Myocyte (in vitro differentiated cells): ENCODE data around the gene PTPRN2. TPM values are rescaled to one million over a fixed set of nuclear protein-coding genes. Genes with fewer than 3 reads are reported as not detected.
A peak's percentile ranks its signal among the peaks of the same experiment; 100 is the strongest.
"Not testable (repeated sequence)": the region's sequence is repeated elsewhere in the genome, so short reads cannot be mapped to it uniquely, and the experiment has no call there.

Source experiments
- DNase-seq: peaks from one replicate; pipeline ENCODE4 v3.0.0-alpha.2; 2012; ENCODE audit warnings: low read depth
- total RNA-seq: library from RNA; depleted of rRNA; stranded (reverse); fragments of >200 nt; gene quantifications from 2 replicates; pipeline ENCODE4 v1.2.3, GENCODE V29; 2014

The PTPRN2 gene
- total RNA-seq, 1 donor from 2014 or later, result 0.24 TPM

DNA sequence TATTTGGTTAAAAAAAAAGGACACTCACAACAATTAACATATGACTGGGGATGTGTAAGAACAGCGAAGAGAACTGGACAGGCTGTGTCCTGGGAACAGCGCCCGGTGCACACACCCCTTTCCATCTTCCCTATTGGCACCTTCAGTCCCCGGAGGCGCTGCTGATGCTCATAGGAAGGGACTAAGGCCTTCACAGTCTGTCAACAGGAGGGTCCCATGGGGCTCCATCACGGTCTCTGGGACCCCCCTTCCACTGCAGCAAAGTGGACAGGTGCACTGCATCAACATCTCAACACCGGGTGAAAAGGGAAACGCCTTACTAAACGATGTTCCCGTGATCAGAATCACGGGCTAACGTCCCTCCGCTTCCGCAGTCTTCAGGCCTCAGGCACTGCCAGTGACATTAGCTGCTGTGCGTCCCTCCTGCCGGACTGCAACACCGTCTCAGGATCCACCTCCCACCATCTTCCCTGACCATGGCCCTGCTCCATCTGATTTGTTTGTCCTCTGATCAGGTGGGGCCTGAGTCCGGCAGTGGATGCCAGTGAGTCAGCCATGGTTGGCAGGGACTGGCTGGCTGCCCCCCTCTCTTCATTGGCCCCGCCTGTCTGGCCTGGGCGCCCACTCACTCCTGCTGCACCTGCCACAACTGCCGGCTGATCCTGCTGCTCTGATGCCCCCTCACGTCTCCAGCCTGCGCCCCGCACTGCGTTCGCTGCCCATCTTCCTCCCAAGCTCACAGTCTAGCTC is 636.1 kb downstream of the PTPRN2 start:
- DNase-seq, result no peak

DNA sequence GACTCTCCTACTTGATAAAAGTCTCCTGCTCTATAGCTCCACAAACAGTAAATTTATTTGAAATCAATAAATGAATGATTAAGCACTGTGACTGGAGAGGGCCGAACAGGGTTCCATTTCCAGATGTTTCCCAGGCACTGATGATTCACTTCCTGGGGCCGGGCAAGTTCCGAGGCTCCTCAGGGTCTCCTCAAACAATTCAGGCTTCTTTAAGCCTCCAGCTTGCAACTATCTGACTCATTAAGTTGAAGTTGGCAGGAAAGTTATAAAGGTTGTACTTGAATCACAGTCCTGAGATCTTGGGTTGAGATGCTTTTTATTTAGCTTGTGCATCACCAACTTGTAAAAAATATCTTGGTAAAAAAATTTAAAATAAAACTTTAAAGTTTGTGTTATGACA is 637.9 kb downstream of the PTPRN2 start:
- DNase-seq, result no peak

DNA sequence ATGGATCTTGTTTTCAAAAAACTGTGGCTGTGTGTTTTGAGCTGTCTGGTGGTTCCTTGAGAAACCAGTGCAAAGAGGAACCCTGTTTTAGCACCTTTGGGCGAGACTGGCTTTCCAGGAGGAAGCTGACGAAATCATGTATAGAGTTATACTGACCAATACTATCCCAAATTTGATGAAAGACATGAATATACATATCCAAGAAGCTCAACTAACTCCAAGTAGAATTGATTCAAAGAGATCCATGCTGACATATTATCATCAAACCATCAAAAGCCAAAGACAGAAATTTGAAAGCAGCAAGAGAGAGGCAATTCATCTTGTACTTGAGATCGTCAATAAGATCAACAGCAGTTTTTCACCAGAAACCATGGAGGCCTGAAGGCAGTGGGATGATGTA is 640.1 kb downstream of the PTPRN2 start:
- no peak for DNase-seq

DNA sequence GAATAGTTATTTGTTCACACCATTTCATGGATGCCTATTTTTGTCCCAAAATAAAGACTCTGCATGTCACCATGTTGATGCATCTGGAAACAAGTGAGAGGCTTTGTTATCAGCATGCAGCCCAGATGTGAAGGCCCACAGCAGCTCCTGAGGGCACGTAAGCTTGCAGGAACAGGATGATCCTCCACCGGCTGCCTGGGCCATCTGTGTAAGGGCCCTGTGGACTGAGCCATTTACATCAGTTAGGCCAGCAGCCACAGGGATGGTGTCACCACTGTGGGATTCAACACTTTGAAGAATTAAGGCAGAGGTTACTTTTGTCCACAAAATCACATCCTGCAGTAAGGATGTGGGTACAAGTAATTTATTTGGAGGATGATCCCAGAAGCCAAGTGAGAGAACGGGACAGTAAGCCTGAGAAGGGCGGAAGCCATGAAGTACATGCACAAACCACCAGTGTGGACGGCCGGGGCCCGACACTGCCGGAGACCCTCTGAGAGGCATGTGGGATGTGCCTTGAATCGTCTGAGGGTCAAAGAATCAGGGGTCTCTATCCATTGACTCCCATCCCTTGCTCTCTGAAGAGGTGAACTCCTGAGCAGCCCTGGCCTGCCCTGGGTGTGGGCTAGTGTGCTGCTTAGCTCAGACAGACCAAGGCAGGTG is 641.1 kb downstream of the PTPRN2 start:
- DNase-seq, result no peak

DNA sequence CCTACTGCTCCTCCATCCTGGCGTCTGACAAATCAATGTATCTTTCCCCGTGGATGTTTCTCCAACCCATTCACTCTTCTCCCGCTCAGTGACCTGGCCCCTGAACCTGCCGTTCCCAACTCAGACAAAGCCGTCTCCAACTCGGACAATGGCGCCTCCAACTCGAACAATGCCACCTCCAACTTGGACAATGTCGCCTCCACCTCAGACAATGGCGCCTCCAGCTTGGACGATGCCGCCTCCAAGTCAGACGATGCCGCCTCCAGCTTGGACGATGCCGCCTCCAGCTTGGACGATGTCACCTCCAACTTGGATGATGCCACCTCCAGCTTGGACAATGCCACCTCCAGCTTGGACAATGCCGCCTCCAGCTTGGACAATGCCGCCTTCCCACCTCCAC is 642.2 kb downstream of the PTPRN2 start:
- no peak for DNase-seq

DNA sequence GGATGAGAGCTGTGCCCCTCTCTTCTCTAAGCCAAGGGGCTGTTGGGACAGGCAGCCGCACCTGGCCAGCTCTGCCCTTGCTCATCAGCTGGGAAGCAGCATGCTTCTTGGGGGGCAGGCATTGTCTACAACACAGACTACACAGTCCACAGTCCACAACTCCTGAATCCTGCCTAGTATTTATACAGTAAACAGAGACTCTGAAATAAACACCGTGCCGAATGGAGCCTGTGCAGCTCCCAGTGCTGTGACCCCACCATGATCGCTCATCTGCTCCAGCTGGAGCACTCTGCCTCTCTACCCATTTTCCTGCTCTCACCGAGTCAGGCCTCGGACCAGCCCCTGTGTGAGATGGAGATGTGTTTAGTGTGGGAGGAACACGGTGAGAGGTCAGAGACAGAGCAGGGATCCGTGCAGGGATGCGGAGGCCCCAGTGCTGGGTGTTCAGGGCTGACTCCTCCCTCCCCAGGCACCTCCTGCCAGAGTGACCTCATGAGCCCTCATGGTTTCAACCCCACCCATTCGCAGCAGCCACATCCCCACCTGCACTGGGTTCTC is 642.8 kb downstream of the PTPRN2 start:
- no peak for DNase-seq

DNA sequence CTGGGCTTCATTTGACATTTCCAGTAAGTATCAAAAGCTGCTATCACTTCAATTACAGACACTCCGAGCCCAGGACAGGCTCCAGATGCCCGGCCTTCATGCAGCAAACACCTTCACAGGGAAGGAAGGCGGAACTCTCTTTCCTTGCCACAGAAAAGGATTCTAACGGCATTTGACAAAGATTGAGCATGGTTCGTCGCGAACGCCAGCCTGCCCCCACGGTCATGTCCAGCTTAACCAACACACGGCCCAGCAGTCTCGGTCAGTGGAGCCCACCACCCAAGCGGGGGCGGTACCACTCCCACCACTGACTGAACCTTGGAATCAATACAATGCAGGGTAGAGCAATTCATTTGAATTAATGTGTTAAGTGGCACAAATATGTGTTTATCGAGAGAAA is 643.6 kb downstream of the PTPRN2 start:
- no peak for DNase-seq

DNA sequence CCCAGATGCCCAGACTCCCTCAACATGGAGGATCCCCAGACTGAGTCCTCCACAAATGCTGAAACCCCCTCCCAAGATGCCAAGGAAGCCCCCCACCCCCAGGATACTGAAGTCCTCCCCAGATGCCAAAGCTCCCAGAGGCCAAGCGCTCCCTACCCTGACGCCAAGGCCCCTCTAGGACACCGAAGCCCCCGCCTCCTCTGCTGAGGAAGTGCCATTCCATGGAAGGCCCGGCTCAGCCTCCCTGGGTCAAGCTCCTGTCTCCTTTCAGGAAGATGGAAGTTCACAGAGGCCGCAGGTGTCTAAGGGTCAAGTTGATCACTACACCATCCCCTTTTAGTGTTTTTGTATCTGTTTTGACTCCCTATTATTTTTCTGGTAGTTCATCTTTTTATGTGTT is 644.1 kb downstream of the PTPRN2 start:
- DNase-seq, result no peak

DNA sequence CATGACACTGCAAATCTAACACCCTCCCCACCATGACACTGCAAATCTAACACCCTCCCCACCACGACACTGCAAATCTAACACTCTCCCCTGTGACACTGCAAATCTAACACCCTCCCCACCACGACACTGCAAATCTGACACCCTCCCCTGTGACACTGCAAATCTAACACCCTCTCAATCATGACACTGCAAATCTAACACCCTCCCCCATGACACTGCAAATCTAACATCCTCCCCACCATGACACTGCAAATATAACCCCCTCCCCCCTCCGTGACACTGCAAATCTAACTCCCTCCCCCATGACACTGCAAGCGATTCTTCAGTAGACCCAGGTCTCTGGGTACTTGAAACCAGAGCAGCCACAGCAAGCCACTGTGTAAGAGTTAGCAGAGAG is 646.4 kb downstream of the PTPRN2 start:
- no peak for DNase-seq

DNA sequence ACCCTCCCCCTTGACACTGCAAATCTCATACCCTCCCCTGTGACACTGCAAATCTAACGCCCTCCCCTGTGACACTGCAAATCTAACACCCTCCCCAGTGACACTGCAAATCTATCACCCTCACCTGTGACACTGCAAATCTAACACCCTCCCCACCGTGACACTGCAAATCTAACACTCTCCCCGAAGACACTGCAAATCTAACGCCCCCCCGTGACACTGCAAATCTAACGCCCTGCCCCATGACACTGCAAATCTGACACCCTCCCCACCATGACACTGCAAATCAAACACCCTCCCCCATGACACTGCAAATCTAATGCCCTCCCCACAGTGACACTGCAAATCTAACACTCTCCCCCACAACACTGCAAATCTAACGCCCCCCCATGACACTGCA is 647.1 kb downstream of the PTPRN2 start:
- DNase-seq, result no peak

DNA sequence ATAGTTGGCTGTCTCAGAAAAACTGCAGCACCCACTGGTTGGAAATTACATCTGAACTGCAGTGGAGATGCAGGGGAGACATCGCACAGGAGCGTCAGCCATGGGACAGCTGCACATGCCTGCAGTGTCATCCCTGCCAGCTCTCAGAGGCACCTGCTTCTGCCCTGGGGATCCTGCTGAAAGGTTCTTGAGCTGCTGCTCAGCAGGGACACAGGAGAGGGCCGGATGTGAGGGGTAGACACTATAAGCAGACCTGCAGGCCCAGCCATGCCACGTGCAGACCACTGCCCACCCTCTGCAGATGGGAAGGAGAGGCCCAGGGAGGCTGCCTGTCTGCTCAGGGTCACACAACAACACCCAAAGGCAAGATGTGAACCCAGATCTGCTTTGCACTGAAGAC is 649.4 kb downstream of the PTPRN2 start:
- DNase-seq, result no peak

DNA sequence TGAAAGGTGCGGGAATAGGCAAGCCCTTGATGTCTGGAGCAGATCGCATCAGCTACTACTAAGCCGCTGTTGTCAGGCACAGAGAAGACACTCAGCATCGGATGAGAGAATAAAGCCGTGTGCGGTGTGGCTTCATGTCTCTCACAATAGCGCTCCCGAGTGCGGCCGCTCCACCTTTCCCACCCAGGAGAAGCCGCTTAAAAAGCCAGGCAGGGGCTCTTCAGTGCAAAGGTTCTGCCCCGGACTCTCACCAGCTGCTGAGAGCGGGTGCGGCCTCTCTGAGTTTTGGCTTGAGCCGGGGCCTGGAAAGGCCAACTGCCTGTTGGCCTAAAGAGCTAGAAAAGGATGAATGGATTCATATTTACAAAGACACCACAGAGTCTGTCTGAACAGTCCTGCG is 650.2 kb downstream of the PTPRN2 start:
- DNase-seq, result no peak

DNA sequence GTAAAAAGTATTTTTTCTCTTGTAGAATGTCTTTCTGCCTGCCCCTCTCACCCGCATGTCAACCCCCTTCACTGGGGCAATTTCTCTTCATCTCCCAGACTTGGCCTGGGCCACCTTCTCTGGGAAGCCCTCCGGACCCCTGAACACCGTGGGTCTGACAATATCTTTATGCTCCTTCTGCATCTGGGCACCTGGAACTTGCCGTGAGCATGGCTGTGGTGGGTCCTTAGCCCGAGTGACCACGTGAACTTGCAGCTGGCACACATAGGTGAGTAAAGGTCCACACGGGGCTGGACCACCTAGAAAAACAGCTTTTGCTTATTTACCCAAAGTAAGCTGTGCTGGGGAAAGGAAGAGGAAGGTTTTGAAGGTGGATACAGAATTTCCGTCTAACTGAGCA is 650.6 kb downstream of the PTPRN2 start:
- no peak for DNase-seq

DNA sequence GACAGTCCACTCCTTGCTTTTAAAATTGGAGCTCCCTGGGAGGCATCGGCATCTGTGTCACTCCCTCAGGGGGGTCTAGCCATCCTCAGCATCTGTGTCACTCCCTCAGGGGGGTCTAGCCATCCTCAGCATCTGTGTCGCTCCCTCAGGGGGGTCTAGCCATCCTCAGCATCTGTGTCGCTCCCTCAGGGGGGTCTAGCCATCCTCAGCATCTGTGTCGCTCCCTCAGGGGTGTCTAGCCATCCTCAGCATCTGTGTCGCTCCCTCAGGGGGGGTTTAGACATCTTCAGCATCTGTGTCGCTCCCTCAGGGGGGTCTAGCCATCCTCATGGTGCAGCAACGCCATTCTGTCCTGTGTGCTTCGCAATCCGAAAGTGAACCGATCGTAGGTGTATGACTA is 651.9 kb downstream of the PTPRN2 start:
- not testable (repeated sequence) for DNase-seq

DNA sequence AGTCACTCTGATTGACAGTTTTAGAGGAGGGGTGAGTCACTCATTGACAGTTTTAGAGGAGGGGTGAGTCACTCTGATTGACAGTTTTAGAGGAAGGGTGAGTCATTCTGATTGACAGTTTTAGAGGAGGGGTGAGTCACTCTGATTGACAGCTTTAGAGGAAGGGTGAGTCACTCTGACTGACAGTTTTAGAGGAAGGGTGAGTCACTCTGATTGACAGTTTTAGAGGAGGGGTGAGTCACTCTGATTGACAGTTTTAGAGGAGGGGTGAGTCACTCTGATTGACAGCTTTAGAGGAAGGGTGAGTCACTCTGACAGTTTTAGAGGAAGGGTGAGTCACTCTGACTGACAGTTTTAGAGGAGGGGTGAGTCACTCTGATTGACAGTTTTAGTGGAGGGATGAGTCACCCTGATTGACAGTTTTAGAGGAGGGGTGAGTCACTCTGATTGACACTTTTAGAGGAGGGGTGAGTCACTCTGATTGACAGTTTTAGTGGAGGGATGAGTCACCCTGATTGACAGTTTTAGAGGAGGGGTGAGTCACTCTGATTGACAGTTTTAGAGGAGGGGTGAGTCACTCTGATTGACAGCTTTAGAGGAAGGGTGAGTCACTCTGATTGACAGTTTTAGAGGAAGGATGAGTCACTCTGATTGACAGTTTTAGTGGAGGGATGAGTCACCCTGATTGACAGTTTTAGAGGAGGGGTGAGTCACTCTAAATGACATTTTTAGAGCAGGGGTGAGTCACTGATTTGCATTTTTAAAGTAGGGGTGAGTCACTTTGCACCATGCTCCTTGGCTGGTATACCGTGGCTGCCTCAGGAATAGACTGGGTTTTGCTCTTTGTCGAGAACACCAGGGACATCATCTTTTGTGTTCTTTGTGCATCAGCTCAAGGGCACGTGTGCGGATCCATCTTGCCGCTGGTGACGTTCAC is 654.1 kb downstream of the PTPRN2 start:
- DNase-seq, result not testable (repeated sequence)

DNA sequence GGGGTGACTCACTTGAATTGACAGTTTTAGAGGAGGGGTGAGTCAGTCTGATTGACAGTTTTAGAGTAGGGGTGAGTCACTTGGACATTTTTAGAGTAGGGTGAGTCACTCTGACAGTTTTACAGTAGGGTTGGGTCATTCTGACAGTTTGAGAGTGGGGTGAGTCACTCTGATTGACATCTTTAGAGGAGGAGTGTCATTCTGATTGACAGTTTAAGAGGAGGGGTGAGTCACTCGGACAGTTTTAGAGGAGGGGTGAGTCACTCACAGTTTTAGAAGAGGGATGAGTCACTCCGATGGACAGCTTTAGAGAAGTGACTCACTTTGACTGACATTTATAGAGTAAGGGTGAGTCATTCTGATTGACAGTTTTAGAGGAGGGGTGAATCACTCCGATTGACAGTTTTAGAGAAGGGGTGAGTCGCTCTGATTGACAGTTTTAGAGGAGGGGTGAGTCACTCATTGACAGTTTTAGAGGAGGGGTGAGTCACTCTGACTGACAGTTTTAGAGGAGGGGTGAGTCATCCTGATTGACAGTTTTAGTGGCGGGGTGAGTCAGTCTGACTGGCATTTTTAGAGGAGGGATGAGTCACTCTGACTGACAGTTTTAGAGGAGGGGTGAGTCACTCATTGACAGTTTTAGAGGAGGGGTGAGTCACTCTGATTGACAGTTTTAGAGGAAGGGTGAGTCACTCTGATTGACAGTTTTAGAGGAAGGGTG is 655.0 kb downstream of the PTPRN2 start:
- peak; percentile 2 for DNase-seq

DNA sequence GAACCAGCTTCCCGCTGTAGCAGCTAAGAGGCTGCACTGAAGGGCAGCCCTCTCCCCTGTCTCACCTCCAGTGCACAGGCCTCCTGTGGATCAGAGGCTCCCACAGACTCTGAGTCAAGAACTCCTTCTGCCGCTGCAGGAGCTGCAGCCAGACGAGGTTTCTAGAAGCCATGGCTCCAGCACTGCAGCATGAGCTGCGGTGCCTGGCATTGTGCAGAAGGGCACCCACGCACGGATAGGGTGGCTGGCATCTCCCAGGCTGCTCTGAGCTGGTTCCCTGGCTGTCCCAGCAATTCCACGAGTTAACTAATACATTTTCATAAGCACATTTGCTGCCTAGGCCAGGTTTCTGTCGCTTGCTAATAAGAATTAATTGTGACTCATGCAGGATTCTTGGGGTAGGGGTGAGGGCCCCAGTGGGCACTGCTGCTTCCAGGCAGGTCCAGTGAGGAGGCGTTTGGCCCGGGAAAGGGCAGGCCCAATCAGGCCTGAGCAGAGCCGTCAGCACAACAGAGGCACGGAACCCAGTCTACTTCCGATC is 656.6 kb downstream of the PTPRN2 start:
- no peak for DNase-seq

DNA sequence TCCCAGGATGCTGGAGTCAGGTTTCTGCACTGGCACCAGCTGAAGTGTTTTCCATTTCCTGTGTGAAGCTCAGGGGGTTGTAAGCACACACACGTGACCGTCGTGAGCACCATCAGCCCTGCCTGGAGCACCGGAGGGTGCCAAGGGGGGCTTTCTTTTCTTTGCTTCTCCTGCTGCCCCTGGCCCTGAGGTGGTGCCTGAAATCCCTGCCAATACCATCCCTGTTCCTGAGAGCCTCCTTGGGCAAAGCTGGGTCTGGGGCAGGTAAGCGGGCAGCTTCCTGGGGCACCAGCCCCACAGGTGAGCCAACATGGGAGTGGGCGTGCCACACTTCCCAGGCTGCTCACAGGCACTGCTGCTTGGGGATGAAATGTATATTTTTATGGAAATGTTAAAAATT is 657.2 kb downstream of the PTPRN2 start:
- no peak for DNase-seq

DNA sequence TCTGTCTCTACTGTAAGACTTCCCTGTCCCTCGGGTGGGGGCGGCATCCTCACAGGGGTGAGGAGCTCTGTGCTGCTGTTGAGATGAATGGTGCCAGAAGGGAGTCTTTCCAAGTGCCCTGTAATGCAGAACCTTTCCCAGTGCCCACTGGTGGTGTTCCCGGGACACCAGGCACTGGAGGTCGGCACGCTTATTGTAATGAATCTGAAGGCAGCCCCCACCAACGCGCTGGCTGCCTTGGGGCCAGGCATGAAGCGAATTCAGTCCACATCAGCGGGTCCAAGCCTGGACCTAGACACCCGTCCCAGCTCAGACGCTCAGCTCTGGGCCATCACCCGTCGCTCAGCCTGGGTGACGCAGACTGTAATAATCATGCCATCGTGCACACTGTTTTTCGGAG is 658.0 kb downstream of the PTPRN2 start:
- DNase-seq, result no peak

DNA sequence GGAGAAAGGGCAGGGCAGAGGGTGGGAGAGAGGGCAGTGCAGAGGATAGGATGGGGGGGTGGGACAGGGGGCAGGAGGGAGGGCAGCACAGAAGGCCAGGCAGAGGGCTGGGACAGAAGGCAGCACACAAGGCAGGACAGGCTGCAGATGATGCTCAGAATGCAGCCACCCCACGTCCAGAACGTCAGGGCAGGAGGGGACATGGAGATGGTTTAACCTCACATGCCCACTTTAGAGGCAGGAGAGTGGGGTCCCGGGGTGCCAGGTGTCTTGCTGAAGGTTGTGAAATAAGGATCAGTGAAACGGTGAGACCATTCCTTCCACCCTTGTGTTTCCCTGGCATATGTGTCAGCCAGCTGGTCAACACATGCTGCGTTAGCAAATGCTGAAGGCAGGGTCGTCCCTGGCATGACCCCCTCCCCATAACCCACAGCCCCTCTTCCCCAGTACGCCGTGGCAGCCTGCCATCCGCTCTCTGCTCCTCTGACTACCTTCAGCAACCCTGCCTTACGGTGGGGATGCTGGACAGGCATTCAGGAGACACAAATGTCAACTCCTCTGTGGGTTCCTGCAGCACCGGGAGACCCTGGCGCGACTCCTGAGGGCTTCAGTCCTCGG is 658.7 kb downstream of the PTPRN2 start:
- no peak for DNase-seq
